Thoracic aorta (tissue), 2 donors: Measurements from ENCODE around the gene PHGDH. TPM values are rescaled to one million over a fixed set of nuclear protein-coding genes. Genes with fewer than 3 reads are reported as not detected.

Experiments used
- total RNA-seq, 2 donors: library from RNA; depleted of rRNA; stranded (reverse); fragments of >200 nt; gene quantifications; one replicate each; pipeline versions ENCODE4 v1.1.0 to v1.2.3, GENCODE V29; 2016

PHGDH gene
- total RNA-seq, 2 donors from 2014 or later: 25.7 to 44.9 TPM

Other genes starting within 250 kb of the PHGDH start
- not detected for gene HSD3B1, start 204.7 kb upstream of the PHGDH start, total RNA-seq
- 1 to 10 TPM in 1 of 2 donors, under 1 TPM in 1; 0.95 to 4.1 TPM for gene ZNF697, start 63.7 kb upstream of the PHGDH start, total RNA-seq
- gene HMGCS2, start 57.0 kb downstream of the PHGDH start, total RNA-seq: 1 to 10 TPM in 1 of 2 donors, not detected in 1; 1.8 TPM
- 1 to 10 TPM in 1 of 2 donors, not detected in 1; 3.8 TPM for gene REG4, start 99.5 kb downstream of the PHGDH start, total RNA-seq
- not detected for gene ADAM30, start 184.6 kb downstream of the PHGDH start, total RNA-seq